Gastroesophageal sphincter (tissue), 3 donors: ENCODE data around the gene LRRC49.

Source experiments
- EP300 ChIP-seq: sonication (generic); formaldehyde crosslinking; IDR thresholded peaks from one replicate; pipeline ENCODE4 v1.6.1; 2017; ENCODE audit warnings: antibody characterized with exemption, mild to moderate bottlenecking
- POLR2A ChIP-seq, 2 donors: fragments of 450-650 bp; IDR thresholded peaks; one replicate each; pipeline ENCODE4 v1.6.1; 2017; ENCODE audit warnings: antibody characterized with exemption in 2 of 2, mild to moderate bottlenecking in 2 of 2, moderate library complexity in 1 of 2
- POLR2AphosphoS5 ChIP-seq: sonication (generic); formaldehyde crosslinking; IDR thresholded peaks from one replicate; pipeline ENCODE4 v1.6.1; 2017; ENCODE audit warnings: antibody characterized with exemption
- TF ChIP-seq, protein P1 (sequence below), 4 experiments: fragments of 200-600 bp in 2 of 4; fragments of 450-650 bp in 2 of 4; sonication (generic) in 1 of 4; IDR thresholded peaks; one replicate each; pipeline ENCODE4 v1.5.1; 2017 to 2019; ENCODE audit warnings: antibody characterized with exemption in 4 of 4, mild to moderate bottlenecking in 2 of 4, moderate library complexity in 2 of 4

- TF ChIP-seq POLR2A (IDR thresholded peaks at IDR 0.05) (no peak), POLR2AphosphoS5 (no peak), EP300 (no peak)
- TF ChIP-seq, protein P1, sequence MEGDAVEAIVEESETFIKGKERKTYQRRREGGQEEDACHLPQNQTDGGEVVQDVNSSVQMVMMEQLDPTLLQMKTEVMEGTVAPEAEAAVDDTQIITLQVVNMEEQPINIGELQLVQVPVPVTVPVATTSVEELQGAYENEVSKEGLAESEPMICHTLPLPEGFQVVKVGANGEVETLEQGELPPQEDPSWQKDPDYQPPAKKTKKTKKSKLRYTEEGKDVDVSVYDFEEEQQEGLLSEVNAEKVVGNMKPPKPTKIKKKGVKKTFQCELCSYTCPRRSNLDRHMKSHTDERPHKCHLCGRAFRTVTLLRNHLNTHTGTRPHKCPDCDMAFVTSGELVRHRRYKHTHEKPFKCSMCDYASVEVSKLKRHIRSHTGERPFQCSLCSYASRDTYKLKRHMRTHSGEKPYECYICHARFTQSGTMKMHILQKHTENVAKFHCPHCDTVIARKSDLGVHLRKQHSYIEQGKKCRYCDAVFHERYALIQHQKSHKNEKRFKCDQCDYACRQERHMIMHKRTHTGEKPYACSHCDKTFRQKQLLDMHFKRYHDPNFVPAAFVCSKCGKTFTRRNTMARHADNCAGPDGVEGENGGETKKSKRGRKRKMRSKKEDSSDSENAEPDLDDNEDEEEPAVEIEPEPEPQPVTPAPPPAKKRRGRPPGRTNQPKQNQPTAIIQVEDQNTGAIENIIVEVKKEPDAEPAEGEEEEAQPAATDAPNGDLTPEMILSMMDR (IDR thresholded peaks at IDR 0.05) = no peak
These were observed 161.8 kb downstream of the LRRC49 start for GRCh38 chr15:71054286-71054952.
